Activated T-cell treated with anti-CD3 and anti-CD28 coated beads for 48 hours (primary cell): ENCODE measurements around the gene SPRR2E.
"Not testable (repeated sequence)": the region's sequence is repeated elsewhere in the genome, so short reads cannot be mapped to it uniquely, and the experiment has no call there.

ENCODE experiments used
- DNase-seq: peaks from one replicate; pipeline ENCODE4 v3.0.0-alpha.2; 2020; ENCODE audit warnings: low read depth

SPRR2E gene

DNA sequence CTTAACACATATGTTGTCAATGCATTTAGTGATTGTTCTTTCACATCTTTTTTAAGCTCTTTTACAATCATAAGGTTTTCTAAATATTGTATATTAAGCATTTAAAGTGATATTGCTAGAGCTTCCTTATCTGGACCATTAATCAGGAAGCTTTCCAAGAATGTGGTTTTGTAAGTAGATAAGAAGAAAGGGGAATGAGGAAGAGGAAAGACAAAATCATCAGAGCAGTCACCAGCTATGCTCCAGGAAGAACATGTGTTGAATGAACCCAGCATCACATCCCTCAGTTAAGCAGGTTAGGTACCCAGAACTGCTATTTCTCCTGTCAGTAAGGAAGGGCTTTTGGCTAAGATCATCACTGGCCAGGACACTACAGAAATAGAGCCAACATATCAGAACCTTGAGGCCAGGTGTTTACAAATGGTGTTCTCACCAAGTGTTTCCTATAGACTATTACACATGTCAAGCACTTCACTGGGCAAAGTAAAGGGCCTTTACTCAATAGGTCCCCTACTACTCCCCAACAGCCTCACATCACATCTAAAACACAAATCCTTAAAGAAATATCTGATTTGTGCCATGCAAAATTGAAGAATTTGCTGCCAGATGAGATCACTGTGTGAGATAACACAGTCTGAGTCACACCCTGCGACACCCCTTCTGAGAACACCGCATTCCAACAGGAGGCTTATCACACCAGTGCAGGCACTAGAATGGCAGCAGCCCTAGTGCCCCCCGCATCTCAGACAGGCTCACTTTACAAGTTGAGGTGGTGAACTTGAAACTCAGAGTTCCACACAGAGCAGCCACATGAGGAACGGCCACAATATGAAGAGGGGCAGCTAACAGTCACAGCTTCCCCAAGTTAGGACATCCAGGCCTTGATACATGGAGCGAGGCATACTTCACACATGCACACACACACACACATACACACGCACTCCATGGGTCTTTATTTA, 35.2 kb downstream of the SPRR2E start:
- no peak for DNase-seq

DNA sequence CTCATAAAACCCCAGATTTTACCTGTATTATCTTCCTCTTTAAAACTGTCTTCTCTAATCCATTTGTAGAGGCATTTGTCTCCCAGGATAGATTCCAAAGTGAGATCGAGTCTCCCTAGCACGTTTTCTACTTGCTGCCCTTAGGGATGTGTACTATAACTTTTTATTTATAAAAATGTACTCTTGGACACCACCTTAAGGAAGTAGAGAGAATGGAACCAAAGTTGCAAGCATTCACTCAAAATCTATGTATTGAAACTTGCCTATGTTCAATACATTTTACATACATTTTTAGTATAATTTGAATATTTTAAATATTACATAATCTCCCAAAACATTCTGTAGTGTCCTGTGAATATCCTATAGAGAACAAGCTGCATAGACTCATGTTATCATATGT, 36.2 kb downstream of the SPRR2E start:
- DNase-seq: no peak

DNA sequence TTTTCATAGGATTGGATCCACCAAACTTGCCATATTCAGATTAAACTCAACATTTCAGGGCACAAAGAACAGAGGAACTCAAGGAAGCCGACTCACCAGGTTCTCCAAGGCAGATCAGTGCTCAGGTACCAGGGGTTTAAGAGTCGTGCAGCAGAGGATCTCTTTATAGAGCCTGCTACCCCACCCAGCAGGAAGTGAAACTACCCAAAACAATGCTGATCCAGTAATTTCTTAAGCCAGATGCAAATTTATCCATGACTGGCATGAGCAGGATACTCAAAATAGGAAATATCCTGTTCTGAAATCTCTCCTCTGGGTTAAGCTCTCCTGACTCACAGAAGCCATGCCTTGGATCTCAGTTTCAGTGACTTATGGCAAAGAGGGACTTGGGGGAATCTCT, 37.0 kb downstream of the SPRR2E start, which contains the start of gene SPRR2A:
Gene SPRR2A (minus strand): TSS at position 138 of the 400 bp plus-strand sequence. CDS start 777 bp downstream, outside the sequence.
- DNase-seq: no peak

DNA sequence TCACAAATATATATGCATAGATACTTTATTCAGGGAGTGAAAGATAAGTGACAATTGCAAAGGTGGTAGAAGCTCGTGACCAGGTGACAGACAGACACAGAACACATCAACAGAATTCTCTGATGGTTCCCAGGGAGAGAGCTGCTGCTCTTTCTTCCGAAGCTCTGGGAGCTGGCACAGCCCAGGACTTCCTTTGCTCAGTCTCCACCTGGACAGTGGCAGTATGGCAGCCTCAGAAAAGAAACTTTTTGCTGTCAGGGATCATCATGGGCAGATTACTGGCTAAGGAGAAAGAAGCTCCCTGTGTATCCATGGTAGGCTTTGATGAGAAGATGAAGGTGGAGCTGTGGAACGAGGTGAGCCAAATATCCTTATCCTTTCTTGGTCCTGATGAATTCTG, 38.2 kb downstream of the SPRR2E start:
- not testable (repeated sequence) for DNase-seq

DNA sequence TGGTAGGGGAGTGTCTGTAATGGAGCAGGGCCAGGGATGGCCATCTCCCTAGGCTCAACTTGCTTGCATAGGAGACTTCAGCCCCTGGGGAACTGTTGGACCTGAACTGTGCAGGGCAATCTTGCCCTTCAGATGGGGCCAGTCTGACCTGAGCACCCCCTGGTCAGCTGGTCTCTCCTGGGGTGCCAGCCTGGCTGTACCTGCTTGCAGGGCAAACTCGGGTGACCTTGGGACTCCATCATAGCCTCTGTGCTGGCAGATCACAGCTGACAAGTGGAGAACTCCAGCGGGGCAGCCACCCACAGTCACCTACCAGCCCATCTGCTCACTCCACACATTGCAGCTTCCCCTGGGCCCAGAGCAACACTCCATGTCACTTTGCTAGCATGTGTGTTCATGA, 45.1 kb downstream of the SPRR2E start:
- DNase-seq: no peak
